Thoracic aorta (tissue), 2 donors: ENCODE results near the gene CCDC167. TPM values are rescaled to one million over a fixed set of nuclear protein-coding genes. Genes with fewer than 3 reads are reported as not detected.

Experiments used
- ATAC-seq: fragments of 150-250 bp; one replicate; pipeline ENCODE4 v1.8.0; 2017; ENCODE audit warnings: low read depth; ENCODE audit not compliant: insufficient number of reproducible peaks, low FRiP score
- DNase-seq: peaks from one replicate; pipeline ENCODE4 v3.0.0-alpha.2; 2020; ENCODE audit warnings: low spot score
- H3K27ac ChIP-seq, 2 donors: fragments of 200-600 bp; sonication (generic); 1 replicate in 1 of 2; 2 replicates in 1 of 2; pipeline ENCODE4 v1.5.1; 2016; ENCODE audit warnings: mild to moderate bottlenecking in 2 of 2, moderate library complexity in 2 of 2
- H3K27me3 ChIP-seq: fragments of 200-600 bp; sonication (generic); replicated peaks from 2 replicates; pipeline ENCODE4 v1.6.0; 2016; ENCODE audit warnings: mild to moderate bottlenecking; ENCODE audit not compliant: insufficient read depth
- H3K36me3 ChIP-seq: fragments of 200-600 bp; sonication (generic); one replicate; pipeline ENCODE4 v1.5.1; 2016
- H3K4me1 ChIP-seq, 2 donors: fragments of 200-600 bp; sonication (generic); 1 replicate in 1 of 2; 2 replicates in 1 of 2; pipeline versions ENCODE4 v1.5.1 to v1.6.0; 2016; ENCODE audit warnings: low read depth in 2 of 2, mild to moderate bottlenecking in 1 of 2; ENCODE audit not compliant: control insufficient read depth in 1 of 2
- H3K4me3 ChIP-seq: fragments of 200-600 bp; sonication (generic); 2 replicates; pipeline ENCODE4 v1.5.1; 2016; ENCODE audit warnings: mild to moderate bottlenecking
- H3K9me3 ChIP-seq: fragments of 200-600 bp; sonication (generic); 2 replicates; pipeline ENCODE4 v1.5.1; 2016
- CTCF ChIP-seq: fragments of 200-600 bp; sonication (generic); IDR thresholded peaks from one replicate; pipeline ENCODE4 v1.5.1; 2019; ENCODE audit warnings: antibody characterized with exemption
- total RNA-seq, 2 donors: library from RNA; depleted of rRNA; stranded (reverse); fragments of >200 nt; gene quantifications; one replicate each; pipeline versions ENCODE4 v1.1.0 to v1.2.3, GENCODE V29; 2016

The CCDC167 gene
- total RNA-seq, 2 donors from 2014 or later, result 14.4 to 20.8 TPM

- Histone ChIP-seq H3K9me3 (no peaks in the 10 kb centered on the region), H3K4me3 (no peak overlapping the region), H3K27me3 (no peaks in the 10 kb centered on the region), H3K4me1 (no peaks in the 10 kb centered on the region), H3K27ac (no peak overlapping the region), H3K36me3 (no peaks in the 10 kb centered on the region)
- ATAC-seq (no peak), DNase-seq (no peak)
- TF ChIP-seq CTCF, result no peak
These were observed 24.6 kb upstream of the CCDC167 start for GRCh38 chr6:37524025-37524969.

GRCh38 chr6:37523412-37523811 lies 23.7 kb upstream of the CCDC167 start:
- DNase-seq (no peak), ATAC-seq (no peak)
- Histone ChIP-seq H3K4me1 (no peaks in the 10 kb centered on the region), H3K27me3 (no peaks in the 10 kb centered on the region), H3K27ac (no peak overlapping the region), H3K9me3 (no peaks in the 10 kb centered on the region), H3K36me3 (no peaks in the 10 kb centered on the region), H3K4me3 (no peak overlapping the region)
- TF ChIP-seq CTCF, result no peak

GRCh38 chr6:37522836-37523235 lies 23.1 kb upstream of the CCDC167 start:
- Histone ChIP-seq H3K4me3 (no peak overlapping the region), H3K27ac (no peak overlapping the region), H3K36me3 (no peaks in the 10 kb centered on the region), H3K4me1 (no peaks in the 10 kb centered on the region), H3K27me3 (no peaks in the 10 kb centered on the region), H3K9me3 (no peaks in the 10 kb centered on the region)
- ATAC-seq, result no peak
- no peak for DNase-seq
- TF ChIP-seq CTCF, result no peak

GRCh38 chr6:37521674-37522073 lies 22.0 kb upstream of the CCDC167 start:
- no peaks in the 10 kb centered on the region for H3K4me1 ChIP-seq
- DNase-seq, result no peak
- H3K27ac ChIP-seq, result no peak overlapping the region
- H3K36me3 ChIP-seq, result no peaks in the 10 kb centered on the region
- no peaks in the 10 kb centered on the region for H3K27me3 ChIP-seq
- no peak for TF ChIP-seq CTCF
- H3K9me3 ChIP-seq, result no peaks in the 10 kb centered on the region
- no peak overlapping the region for H3K4me3 ChIP-seq
- ATAC-seq, result no peak

GRCh38 chr6:37520926-37521325 lies 21.2 kb upstream of the CCDC167 start:
- ATAC-seq (no peak), DNase-seq (no peak)
- H3K27me3 ChIP-seq, result no peaks in the 10 kb centered on the region
- no peak for TF ChIP-seq CTCF
- H3K4me1 ChIP-seq, result peaks cover 1 to 5% of the 10 kb centered on the region in 2 donors
- no peak overlapping the region for H3K4me3 ChIP-seq
- no peaks in the 10 kb centered on the region for H3K36me3 ChIP-seq
- H3K27ac ChIP-seq, result no peak overlapping the region
- H3K9me3 ChIP-seq, result no peaks in the 10 kb centered on the region
